GM15510 (cell line): ENCODE results near the gene OR6X1.

Source experiments
- POLR2A ChIP-seq: IDR thresholded peaks from 3 replicates; pipeline ENCODE4 v1.6.1; 2011; ENCODE audit warnings: borderline replicate concordance; ENCODE audit not compliant: insufficient read length; ENCODE audit errors: extremely low read depth

Gene OR6X1

DNA sequence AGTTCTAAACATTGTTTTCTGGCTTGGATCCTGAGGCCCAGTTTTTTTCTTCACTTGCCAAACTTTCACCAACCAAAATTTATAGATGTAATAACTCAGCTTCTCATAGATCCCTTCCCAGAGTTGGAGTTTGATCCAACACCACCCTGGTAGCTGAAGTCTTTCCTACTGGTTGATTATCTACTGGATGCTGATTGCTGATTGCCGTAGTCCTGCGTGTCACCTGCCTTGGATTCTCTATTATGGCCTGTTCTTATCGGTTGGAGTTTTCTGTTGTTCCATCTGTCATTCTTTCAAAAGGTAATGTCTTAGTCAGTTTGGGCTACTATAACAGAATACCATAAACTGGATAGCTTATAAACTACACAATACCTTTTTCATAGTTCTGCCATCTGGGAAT lies 17.3 kb upstream of the OR6X1 start:
- TF ChIP-seq POLR2A: no peak

DNA sequence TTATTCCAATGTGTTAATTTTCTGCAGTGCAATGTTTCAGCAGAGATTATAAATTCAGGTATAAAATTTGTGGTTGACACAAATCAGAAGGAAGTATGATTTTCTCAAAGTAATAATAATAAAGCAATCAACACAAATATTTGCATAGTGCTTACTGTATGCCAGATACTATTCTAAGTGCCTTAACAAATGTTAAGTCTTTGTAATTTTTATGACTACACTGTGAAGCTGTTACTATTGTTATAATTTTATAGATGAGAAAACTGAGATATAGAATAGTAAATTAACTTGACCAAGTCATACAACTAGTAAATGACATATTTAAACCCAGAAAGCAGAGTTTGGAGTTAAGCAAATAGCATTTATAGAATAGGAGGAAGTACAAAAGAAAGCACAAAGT lies 16.4 kb upstream of the OR6X1 start:
- TF ChIP-seq POLR2A: no peak

DNA sequence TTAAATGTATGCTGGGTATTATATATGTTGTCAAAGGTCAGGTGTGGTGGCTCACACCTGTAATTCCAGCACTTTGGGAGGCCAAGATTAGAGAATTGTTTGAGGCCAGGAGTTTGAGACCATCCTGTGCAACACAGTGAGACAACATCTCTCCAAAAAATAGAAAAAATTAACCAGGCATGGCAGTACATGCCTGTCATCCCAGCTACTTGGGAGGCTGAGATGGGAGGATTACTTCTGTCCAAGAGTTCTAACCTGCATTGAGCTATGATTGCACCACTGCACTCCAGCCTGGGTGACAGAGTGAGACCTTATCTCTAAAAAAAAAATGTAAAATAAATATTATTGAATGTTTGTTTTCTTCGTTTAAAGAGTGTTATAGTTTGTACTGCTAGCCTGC lies 11.3 kb upstream of the OR6X1 start:
- no peak for TF ChIP-seq POLR2A

DNA sequence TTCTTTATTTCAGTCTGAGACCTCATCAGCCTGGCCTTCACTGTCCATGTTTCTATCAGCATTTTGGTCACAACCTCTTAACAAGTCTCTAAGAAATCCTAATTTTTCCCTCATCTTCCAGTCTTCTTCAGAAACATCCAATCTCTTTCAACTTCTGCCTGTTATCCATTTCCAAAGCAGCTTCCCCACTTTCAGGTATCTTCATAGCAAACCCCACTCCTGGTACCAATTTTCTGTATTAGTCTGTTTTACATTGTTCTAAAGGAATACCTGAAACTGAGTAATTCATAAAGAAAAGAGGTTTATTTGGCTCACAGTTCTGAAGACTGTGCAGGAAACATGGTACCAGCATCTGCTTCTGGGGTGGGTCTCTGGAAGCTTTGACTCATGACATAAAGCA lies 8.1 kb upstream of the OR6X1 start:
- TF ChIP-seq POLR2A: no peak

DNA sequence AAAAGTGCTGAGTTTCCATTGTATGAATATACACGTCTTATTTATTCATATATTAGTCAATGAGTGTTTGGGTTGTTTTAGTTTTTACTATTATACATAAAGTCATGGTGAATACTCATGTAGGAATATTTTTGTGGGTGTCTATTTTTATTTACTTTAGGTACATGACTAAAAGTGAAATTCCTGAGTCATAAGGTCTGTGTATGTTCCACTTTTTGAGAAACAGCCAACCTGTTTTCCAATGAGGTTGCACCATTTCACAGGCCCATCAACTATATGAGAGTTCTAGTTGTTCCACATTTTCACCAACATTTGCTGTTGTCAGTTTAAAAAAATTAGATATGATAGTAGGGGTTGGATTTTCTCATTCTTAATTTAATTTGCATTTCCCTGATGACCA lies 6.6 kb upstream of the OR6X1 start:
- no peak for TF ChIP-seq POLR2A

DNA sequence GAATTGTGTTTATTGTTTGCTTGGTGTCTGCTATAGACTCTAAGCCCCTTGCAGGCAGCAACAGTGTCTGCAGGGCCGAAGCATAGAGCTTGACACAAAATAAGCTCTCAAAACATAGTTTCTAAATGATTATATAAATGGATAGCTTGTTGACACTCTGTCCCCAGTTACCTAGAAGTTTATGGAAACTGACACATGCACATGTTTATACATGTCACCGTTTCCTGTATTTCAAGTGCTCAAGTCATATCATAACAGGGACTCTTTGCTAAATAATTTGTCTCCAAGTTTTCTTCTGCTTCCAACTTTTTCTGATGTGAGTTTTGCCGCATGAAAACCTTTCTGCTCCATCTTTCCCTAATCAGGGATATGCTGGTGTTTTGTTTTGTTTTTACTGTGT lies 3.7 kb upstream of the OR6X1 start:
- TF ChIP-seq POLR2A: no peak

GRCh38 chr11:123755813-123756212 lies 1.5 kb upstream of the OR6X1 start:
- no peak for TF ChIP-seq POLR2A

GRCh38 chr11:123755344-123755743 lies 1.0 kb upstream of the OR6X1 start:
- no peak for TF ChIP-seq POLR2A

DNA sequence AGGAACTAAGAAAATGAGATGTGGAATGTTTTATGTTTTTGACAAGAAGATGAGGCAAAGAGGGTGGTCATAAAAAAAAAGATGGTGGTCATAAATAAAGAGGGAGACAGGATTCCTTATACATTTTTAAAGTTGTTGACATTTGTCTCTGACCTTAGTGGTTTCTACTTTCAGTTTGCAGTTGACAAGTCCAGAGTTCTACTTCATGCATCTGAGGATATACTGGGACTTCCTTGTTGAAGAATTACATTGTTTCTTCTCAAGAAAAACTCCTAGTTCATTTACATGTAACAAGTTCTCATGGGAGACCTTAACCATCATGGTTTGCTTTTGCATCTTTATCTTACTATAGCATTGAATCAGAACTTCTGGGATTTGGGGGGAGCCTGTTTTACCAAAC lies 1.2 kb downstream of the OR6X1 start:
- no peak for TF ChIP-seq POLR2A

DNA sequence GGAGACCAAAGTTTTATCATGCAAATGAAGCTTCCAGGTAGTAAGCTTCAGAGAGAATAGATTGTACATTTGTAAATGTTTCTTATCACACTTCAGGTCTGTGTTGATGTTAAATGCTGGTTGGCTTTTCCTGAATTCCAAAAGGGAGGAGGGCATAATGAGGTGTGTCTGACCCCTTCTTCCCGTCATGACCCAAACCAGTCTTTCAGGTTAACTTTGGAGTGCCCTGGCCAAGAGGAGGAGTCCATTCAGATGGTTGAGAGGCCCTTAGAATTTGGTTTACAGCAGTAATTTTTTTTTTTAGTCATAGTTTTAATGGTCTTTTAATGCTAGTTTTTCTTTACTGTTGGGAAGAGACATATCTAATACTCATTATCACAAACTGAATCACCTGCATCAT lies 2.5 kb downstream of the OR6X1 start:
- TF ChIP-seq POLR2A: no peak

GRCh38 chr11:123745764-123746451 lies 8.4 kb downstream of the OR6X1 start:
- TF ChIP-seq POLR2A: no peak

DNA sequence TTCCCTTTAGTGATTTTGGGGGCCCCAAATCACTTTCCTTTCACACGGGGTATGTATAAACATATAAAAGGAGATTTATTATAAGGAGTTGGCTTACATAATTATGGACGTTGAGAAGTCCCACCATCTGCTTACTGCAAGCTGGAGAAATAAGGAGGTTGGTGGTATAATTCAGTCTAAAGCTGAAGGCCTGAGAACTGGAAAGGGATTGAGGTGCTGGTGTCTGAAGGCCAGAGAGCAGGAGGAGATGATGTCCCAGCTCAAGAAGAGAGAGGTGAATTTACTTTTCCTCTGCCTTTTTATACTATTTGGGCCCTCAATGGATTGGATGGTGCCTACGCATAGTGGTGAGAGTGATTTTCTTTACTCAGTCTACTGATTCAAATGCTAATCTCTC lies 11.6 kb downstream of the OR6X1 start:
- no peak for TF ChIP-seq POLR2A

GRCh38 chr11:123742031-123742723 lies 12.1 kb downstream of the OR6X1 start:
- TF ChIP-seq POLR2A: no peak

DNA sequence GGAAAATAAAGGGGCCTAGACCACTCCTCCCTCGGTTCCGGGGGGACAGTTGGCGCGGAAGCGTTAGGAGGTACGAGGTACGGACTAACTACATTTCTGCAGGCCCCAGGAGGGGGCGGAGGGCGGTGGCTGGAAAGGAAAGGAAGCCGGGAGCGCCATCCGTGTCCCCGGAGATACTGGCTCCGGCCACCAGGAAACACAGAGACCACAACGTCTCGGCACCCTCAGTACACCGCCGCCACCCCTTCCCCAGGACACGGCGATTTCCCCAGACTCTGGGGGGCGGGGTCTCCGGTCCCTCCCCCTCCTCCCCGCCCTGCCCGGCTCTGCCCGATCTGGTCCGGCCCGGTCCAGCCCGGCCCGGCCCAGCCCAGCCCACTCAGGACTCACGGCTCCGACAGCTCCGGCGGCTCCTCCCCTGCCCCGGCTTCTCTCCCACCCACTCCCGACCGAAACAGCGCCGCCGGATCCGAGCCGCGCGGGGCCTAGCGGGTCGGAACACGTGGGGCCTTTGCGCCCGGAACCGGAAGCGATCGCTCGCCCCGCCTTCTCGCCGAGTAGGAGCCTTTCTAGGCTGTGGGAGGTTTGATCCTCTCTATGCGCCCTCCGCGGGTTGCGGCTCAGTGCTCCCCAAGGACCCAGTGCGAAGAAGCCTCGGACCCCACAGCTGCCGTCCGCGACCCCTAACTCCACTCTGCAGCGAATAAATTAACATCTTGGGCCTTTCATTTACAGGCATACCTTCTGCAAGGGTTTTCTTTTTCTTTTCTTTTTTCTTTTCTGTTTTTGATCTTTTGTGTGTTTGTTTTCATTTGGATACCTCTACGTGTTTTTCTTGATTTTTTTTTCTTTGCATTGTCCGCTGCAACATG lies 12.9 kb downstream of the OR6X1 start, which contains the start of gene ZNF202:
Gene ZNF202, minus strand, starts transcription at position 502 of the 872 bp plus-strand sequence. CDS start 10,772 bp downstream, outside the sequence.
- TF ChIP-seq POLR2A: peak; percentile 70

DNA sequence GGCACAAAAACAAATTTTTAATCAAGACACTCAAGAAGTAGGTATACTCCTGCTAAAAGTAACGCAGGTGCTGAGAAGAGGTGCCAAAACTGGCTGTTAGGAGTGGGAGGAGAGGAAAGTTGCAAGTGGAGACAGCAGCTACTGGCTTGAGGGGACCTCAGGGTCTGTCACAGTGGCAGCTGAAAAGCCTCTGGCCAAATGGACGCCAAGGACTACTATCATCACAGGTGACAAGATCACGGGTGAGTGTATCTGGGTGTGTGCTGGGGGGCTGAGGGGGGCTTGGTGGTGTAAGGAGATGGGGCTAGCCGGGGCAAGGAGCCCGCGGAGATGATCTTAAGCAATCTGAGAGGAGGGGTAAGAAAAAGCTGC lies 13.5 kb downstream of the OR6X1 start:
- no peak for TF ChIP-seq POLR2A

GRCh38 chr11:123738374-123738773 lies 15.9 kb downstream of the OR6X1 start:
- TF ChIP-seq POLR2A: no peak

GRCh38 chr11:123736769-123737168 lies 17.5 kb downstream of the OR6X1 start:
- no peak for TF ChIP-seq POLR2A

DNA sequence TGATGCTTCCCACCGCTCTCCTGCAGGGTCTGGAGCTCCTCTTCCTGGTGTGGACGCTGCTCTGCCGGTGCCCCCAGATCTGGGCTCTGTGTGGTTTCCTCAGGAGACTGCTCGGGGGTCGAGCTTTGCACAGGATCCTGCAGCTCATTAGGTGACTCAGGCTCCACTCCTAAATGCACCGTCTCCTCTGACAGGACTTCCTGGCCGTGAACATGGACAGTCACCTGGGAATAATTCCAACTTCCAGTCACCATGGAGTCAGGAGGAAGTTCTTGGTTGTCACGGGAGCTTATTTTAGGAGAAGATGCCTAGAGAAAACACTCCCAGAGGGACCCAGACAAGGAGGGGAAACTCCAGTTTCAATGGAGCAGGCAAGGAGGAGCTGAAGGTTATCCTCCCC lies 24.7 kb downstream of the OR6X1 start:
- no peak for TF ChIP-seq POLR2A
